CD4-positive, alpha-beta T cell treated with Interleukin-2 at 100 ng/mL for 4 hours (primary cell): ENCODE data around the gene MED16.
A peak's percentile ranks its signal among the peaks of the same experiment; 100 is the strongest.

ENCODE experiments used
- DNase-seq: peaks from one replicate; pipeline ENCODE4 v3.0.0-alpha.2; 2020; ENCODE audit warnings: low spot score

Gene MED16

GRCh38 chr19:871446-872265 is 21.3 kb downstream of the MED16 start:
- no peak for DNase-seq

GRCh38 chr19:870963-871401 is 22.0 kb downstream of the MED16 start:
- no peak for DNase-seq

- DNase-seq = no peak
These were observed 22.7 kb downstream of the MED16 start for GRCh38 chr19:870314-870713.

GRCh38 chr19:869245-870177 is 23.5 kb downstream of the MED16 start:
- DNase-seq = no peak

- DNase-seq = no peak
These were observed 24.3 kb downstream of the MED16 start for GRCh38 chr19:868458-869244.

- no peak for DNase-seq
These were observed 25.0 kb downstream of the MED16 start for GRCh38 chr19:867855-868457.

DNA sequence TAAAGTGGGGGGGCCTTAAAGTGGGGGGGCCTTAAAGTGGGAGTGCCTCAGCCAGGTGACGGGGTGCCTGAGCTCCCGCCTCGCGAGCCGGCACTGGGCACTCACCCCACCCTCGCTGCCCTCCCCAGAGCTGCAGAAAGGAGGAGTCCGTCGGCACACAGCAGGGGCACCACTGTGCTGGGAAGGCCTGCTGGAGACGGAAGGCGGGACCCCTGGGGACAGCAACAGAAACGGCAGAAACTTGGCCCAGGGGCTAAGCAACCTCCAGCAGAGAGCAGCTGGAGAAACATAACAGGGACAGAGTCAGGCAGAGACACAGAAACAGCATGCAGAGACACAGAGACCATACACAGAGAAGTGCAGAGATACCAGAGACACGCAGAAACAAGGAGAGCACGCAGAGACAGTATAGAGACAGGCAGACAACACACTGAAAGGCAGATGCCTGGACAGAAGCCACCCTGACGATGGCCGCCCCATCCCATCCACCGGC is 25.6 kb downstream of the MED16 start:
- DNase-seq = no peak

DNA sequence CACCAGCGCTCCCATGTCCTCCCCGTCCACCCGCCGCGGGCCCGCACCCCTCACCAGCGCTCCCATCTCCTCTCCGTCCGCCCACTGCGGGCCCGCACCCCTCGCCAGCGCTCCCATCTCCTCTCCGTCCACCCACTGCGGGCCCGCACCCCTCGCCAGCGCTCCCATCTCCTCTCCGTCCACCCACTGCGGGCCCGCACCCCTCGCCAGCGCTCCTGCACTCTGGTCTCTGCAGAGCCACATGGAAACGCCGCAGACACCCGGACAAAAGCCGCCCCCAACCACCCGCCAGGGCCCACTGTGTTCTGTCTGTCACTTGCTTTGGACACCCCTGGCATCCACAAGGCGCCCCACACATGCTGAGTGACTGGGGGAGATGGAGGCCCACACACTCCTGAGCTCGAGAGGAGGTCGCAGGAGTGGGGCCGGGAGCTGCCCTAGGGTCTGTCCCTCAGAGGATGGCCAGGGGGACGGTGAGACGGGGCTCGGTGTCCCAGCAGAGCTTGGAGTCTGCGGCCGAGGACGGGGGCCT is 26.2 kb downstream of the MED16 start:
- no peak for DNase-seq

GRCh38 chr19:863315-863620 is 29.7 kb downstream of the MED16 start:
- DNase-seq = no peak

GRCh38 chr19:862581-863314 is 30.2 kb downstream of the MED16 start:
- peak; percentile 70 for DNase-seq

- peak; percentile 46 for DNase-seq
These were observed 31.0 kb downstream of the MED16 start for GRCh38 chr19:861756-862580.

- DNase-seq = no peak
These were observed 31.7 kb downstream of the MED16 start for GRCh38 chr19:861141-861755.

DNA sequence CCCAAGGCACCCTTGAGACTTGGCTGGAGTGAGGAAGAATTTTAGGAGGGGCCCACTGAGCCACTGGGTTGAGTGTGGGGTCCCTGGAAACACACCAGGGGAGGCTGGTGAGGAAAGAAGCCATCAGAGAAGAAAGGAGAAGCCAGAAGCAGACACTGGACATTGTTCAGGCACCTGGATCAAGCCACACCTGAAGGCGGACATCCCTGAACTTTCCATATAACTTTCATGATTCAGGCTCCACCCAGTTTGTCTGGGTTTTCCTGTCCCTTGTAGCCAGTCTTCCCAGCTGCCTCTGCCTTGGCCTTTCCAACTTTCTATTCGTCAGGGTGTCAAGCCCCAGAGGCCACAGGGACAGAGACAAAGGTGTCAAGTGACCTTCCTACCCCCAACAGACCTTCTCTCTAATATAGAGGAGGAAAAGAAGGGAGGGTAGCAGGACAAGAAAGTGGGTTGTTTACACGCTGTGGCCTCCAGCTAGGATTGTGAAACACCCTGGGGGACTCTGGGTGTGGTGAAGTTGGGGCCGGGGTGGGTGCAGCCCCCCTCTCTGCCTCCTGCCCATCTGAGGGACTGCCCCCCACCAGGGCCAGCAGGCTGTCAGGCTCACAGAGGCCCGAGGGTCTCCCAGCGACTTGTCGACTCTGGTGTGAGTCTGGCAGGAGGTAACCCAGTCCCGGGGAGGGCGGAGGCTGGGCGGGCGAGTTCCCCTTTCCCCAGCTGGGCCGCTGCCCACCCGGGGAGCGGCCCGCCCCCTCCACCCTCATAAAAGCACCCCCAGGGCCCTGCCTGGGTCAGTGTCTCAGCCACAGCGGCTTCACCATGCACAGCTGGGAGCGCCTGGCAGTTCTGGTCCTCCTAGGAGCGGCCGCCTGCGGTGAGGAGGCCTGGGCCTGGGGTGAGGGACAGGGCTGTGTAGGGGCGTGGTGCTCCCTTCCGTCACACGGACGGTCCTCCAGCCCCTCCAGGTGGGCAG is 33.8 kb downstream of the MED16 start, which contains the start of gene CFD:
CFD (plus strand) TSS at position 797 of the 976 bp plus-strand sequence; CDS start at position 823, 26 bp downstream.
- no peak for DNase-seq

GRCh38 chr19:858284-858683 is 34.7 kb downstream of the MED16 start:
- no peak for DNase-seq

GRCh38 chr19:855566-856120 is 37.3 kb downstream of the MED16 start:
- no peak for DNase-seq

DNA sequence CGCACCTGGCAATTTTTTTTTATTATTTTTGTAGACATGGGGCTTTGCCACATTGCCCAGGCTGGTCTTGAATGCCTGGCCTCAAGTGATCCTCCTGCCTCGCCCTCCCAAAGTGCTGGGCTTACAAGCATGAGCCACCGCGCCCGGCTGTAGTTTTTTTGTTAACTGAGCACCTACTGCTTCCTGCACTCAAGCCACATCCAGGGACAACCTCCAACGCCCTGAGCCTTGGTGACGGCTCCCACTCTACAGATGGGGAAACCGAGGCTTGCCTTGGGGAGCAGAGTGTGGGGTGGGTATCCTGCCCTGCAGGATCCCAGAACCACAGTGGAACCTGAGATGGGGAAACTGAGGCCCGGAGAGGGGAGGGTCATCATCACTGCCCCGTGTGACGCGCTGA is 37.8 kb downstream of the MED16 start:
- no peak for DNase-seq

DNA sequence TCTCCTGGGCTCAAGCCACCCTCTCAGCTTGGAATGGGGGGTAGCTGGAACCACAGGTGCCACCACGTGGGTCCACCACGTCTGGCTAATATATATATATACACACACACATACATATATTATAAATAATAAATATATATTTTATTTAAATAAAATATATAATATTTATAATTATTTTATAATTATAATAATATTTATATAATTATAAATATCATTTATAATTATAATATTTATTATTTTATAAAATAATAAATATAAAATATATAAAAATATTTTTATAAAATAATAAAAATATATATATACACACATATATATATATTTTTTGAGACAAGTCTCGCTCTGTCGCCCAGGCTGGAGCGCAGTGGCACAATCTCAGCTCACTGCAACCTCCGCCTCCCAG is 38.4 kb downstream of the MED16 start:
- DNase-seq = no peak
